Frontal cortex (tissue), 4 donors: ENCODE data around the gene PDZRN4. TPM values are rescaled to one million over a fixed set of nuclear protein-coding genes. Genes with fewer than 3 reads are reported as not detected.

Experiments
- DNase-seq, 2 donors: peaks; one replicate each; pipeline ENCODE4 v3.0.0; 2012; ENCODE audit warnings: low spot score in 2 of 2
- FAIRE-seq: peaks from 2 replicates; lab custom pipeline; 2012; peaks lifted over from hg19 to GRCh38; lab: Jason Lieb, UNC
- total RNA-seq: library from RNA; depleted of rRNA; stranded (reverse); fragments of >200 nt; gene quantifications from one replicate; pipeline ENCODE4 v1.2.3, GENCODE V29; 2014
- donor health status: control.
- donor health status: control.
- donor health status: control.

The PDZRN4 gene
- total RNA-seq, 1 donor from 2014 or later: 46.9 TPM

DNA sequence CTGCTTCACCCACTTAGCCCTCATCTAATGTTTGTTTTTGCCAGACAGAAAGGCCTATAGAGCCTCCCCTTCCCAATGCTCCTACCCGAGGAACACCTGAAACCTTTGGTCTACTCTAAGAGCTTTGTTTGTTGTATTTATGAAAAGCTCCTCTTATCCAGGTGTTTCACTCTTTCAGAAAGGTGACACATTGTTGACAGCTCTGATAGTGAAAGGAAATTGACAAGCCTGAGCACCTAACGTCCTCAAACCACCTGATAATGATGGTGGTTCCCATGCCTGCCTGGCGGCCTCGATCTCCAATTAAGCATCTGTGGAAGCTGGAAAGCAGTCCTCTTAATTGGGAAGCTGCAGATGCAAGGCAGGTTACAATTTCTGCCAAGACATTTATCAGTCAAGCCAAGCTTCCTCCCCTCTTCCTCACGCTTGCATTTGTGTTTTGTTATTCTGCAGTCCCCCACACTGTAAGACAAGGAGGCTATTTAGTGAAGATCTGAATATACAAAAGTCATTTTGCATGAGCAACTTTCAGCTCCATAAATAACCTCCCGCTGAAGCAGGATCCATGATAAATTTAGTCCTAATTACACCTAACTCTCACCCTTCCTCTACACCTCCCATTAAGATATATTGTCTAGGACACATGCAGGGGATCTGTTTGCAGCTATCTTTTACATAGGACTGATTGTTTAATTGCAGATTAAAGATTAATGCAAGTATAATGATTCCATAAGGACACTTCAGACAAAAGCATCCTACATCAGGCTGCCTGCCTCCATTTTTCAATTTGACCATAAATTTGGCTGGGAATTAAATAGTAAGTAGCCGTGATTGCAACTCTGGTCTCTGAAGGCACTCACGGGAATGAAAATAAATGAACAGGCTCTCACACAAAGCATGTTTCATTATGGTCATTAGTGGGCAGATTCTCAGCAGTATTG is 288.6 kb downstream of the PDZRN4 start:
- FAIRE-seq (no peak), DNase-seq (no peak)

DNA sequence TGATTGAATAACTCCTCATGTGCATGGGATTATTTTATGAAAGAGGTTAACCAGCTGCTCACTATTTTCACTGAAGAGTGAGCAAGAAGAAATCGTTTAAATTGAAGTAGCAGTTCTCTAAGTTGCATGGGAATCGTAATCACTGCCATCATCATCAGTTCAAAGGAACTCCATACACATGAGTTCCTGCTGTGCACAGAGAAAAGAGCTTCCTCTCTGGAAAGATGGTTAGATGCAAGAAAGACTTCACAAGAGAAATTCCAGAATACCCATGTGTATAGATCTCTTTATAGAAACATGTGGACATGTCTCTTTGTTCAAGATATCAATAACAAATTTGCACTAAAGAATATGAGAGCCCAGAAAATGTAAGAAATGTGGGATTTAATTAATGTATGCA is 291.3 kb downstream of the PDZRN4 start:
- FAIRE-seq: no peak
- no peak for DNase-seq

DNA sequence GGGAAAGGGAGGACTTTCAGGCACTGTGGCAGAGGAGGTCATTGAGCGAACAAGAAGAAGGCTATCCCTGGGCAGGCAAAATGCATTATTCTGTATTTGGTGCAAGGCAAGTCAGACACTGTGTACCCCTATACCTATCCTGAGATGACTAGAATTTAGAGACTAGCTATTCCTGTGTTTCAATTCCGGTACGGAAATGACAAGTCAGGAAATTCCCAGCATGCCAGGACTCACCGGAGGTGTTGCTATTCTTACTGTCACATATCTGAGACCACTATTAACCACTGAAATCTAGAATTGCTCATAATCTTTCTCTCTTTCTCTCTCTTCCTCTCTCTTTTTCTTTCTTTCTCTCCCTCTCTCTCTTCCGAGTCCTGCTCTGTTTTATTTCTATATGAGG is 297.1 kb downstream of the PDZRN4 start:
- FAIRE-seq: no peak

DNA sequence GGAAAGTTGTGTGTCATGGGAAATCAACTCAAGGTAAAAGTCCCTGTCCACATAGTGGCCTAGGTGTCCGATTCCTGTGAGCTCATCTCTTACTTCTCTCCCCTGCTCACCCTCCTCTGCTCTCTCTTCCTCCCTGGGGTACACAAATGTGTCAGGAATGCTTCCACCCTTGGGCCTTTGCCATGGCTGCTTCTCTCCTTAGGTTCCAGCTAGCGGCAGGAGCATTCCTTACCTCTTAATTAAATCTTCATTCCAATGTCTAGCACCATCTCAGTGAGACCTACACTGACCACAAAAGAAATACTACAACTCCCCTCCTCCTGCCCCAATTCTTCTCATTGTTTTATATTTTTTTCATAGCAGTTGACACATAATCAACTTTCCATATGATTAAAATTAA is 298.6 kb downstream of the PDZRN4 start:
- no peak for DNase-seq
- no peak for FAIRE-seq

More for the DNA sequence above, 297.1 kb downstream of the PDZRN4 start:
- DNase-seq: no peak

DNA sequence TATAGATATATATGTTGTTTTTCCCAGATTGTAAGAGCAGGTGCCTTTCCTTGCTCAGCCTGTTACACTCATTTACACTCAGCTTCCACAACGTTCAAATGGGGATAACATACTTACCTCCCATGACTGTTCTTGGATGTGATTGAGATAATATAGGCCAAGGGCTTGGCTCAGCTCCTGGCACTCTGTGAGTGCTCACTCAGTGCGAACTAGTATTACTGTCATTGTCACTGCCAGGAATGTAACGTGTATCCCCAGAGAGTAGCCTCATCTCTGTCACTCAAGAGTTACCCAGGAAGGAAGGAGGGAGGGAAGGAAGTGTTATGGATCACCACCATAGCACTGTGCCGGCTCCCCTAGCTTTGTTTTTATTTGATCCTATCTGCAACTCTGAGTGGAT is 307.9 kb downstream of the PDZRN4 start:
- FAIRE-seq: no peak
- DNase-seq: no peak

DNA sequence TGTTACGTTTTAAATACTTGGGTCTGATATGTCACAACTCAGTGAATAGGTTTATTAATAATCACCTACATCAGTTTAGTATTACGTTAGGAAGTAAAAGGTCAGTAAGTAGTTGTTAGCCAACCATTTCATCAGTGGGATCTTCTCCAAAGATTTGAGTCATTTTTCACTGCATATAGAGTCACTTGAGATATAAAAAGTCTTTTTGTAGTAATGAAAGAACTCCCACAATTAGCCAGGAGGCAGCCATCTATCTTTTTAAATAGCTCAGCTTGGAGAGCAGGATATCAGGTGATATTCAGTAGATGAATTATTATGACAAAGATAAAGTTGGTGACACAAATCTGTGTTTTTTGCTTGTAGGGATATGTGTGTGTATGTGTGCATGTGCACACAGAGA is 309.3 kb downstream of the PDZRN4 start:
- DNase-seq: no peak

DNA sequence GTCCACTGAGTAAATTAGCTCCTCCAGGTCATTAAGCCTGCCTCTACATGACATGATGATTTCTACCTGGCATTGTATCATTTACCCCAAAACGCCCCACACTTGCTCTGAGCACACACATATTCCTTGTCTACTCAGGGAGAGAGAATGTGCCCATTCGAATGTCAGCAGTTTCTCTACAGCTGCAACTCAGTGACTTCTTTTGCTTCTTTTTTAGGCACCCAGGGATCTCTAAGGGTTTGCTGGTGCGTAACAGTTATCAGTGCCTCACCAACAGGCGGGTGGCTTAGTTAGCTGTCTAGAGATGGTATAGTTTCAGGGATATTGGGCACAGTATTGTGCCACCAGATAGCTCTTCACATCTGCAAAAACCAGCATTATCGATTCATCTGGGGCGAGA is 316.9 kb downstream of the PDZRN4 start:
- DNase-seq: no peak
- no peak for FAIRE-seq

More for the DNA sequence above, 309.3 kb downstream of the PDZRN4 start:
- FAIRE-seq: no peak

DNA sequence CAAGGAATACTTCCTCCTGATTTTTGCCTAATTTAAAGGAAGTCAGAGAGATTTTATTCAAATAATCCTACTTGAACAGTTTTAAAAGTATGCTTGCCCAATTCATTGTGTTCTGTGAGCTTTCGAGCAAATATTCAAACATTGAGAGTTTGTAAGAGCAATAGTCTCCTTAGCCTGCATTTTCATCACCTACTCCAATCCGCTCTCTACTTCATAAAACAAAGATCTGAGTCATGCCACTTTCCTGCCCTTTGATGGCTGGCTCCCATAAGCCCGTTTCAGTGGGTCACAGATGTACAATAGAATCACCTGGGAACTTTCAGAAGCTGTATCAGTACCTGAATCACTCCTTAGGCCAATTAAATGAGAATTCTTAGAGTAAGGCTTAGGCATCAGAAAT is 319.2 kb downstream of the PDZRN4 start:
- FAIRE-seq (no peak), DNase-seq (no peak)

DNA sequence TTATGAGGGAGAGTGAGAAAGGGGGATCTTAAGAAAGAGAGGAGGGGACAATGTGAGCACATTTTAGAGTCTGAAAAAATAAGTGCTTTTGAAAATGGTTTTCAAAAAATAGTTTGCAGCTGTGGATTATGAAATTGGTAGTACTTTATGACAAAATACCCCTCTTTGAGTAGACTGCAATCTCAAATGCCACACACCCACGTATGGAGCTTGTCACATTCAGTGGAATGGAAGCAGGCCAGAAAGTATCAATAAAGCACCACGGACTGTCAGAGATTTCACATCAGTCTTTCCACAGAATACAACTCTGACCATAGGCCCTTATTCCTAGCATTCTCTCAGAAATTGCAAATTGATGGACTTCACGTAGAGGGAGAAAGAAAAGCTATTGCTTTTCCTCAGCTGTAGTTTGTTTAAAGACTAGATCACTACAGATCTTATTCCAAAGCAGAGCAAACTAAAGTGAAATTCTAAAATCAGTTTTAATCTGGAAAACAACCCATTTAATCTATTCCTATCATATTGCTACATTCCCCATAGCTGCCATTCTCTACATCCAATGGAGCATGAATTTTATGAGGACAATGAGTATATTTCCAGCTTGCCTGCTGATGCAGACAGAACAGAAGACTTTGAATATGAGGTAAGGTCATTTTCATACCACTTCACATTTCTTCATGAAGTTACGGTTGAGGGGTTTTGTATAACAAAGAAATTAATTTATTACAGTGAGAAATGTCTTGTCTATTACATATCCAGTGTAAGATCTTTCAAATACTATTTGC is 321.3 kb downstream of the PDZRN4 start:
- no peak for DNase-seq
- no peak for FAIRE-seq

DNA sequence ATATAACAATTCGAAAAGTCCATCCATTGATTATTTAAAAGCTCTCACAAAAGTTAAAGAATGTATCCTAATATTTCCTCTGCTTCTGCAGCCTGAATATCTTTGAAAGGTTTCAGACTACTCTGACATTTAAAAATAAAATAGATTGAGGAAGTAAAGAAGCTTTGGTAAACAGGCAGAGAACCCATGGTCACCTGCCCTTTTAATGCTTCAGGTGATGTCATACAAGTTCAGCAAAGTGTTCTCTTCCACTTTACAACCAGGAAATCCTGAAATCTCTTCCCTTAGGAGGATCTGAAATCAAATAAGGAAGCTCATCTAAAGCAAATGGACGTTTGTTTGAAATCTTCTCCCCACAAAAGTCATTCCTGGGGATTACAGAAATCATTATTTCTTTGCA is 322.4 kb downstream of the PDZRN4 start:
- no peak for FAIRE-seq

DNA sequence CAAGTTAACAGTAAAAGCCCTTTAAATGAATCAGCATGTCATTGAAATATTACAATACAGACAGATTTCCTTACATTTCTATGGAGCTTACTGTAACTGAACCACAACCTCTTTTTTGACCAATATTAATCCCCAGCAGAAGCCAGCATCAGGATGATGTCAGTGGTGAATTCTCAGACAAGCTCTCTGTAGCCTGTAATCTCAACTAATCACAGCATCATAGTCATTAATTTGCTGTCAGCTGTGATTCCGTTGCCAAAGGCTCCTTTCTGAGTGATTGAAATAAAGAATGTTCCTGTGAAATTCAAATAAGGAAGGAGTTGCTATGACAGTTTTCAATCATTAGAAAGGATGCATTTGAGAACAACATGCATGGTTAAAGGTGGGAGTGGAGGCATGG is 323.1 kb downstream of the PDZRN4 start:
- DNase-seq (no peak), FAIRE-seq (no peak)

More for the DNA sequence above, 322.4 kb downstream of the PDZRN4 start:
- DNase-seq: no peak

DNA sequence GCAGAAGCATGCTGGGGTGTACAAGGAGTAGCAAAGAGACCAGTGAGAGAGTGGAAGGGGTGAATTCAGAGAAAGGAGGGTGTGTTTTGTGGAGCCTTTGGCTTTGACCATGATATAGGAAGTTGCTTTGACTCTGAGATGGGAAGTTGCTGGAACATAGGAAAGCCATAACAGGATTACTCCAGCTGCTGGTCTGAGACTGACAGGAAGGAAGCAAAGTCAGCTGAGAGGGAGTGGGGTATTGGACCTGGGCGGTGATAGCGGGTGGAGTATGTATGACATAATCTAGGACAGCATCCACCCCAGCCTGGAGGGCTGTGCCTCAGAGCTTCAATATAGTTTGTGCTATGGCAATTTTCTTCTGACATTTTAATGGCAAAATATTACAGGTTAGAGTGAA is 324.4 kb downstream of the PDZRN4 start:
- no peak for FAIRE-seq
- no peak for DNase-seq

DNA sequence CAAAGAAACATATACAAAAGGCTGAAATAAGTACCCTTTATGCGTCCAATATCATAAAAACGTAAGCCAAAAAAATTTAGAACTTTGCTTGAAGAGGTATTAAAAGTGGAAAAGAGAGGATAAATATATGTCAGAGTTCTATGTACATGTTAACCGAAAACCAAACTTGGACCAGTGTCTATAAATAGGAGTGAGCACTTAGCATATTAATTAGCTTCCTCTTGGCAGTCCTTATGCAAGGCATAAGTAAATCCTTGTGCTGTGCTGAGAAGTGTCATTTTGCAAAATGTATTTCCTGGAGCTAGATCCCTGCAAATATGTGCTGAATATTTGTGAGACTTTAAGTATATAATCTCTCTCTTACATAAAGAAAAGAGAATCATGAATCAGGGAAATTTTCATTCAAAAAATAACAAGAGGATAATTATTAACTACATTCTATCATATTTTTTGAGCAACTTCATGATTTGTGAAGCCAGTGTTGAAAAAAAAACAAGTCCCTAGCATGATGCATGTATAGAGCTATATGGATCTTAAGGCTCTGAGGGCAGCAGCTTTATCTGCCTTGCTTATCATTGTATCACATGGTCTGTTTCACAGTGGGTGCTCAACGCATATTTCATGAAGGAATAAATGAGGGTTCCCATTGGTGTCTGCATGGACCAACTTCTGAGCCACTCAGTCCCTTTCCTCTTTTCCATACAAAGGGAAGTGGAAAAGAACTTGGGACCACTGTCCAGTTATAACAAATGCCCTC is 326.1 kb downstream of the PDZRN4 start:
- FAIRE-seq (no peak), DNase-seq (no peak)

DNA sequence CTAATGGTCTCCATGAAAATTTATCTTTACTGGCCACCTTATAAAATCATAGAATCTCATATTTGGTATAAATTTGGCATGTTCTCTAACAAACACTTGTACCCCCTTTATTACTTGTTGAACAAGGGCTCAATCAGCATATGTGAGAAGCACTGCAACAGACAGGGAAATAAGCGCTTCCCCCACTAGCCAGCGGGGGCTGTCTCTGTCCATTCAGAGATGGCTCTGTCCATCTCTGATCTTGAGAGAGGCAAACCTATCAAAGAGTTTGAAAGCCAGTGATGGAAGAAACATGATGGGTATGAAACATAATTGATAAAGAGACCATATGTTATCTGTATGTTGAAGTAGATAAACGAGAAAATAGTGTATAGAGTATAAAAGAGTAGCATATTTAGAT is 326.8 kb downstream of the PDZRN4 start:
- FAIRE-seq: no peak

DNA sequence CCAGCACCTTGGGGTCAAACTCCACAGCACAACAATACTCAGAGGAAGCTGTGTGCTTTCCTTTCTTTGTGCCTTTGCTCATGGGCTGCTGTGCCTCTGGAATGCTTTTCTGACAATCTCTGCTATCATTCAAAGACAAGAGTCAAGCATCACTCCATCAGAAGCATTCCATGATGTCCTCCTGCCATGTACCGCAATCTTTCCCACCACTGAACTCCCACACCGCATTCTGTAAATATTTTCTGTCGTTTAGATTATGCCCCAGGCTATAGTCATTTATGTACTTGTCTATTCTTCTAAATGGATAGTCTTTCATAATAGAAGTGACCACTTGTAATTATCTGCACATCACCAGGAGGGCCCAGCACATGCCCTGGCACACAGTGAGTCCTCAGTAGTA is 327.8 kb downstream of the PDZRN4 start:
- DNase-seq: no peak
- FAIRE-seq: no peak

More for the DNA sequence above, 326.8 kb downstream of the PDZRN4 start:
- DNase-seq: no peak

DNA sequence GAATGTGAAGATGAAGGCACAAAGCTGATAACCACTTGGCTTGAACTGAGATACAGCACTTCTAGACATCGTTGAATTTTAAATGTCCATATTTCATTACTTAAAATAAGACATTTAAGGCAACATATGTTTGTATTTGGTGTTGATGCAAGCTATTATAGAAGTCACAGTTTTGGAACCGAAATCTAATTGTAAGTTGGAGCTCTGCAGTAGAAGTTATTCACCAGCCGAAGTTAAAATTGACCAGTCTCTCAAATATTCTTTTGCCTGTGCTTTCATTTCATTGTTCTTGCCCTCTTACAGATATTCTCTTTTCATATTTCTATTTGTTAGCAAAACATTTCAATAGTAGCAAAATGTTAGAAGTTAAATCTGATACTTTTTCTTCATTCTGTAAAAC is 332.7 kb downstream of the PDZRN4 start:
- FAIRE-seq (no peak), DNase-seq (no peak)

DNA sequence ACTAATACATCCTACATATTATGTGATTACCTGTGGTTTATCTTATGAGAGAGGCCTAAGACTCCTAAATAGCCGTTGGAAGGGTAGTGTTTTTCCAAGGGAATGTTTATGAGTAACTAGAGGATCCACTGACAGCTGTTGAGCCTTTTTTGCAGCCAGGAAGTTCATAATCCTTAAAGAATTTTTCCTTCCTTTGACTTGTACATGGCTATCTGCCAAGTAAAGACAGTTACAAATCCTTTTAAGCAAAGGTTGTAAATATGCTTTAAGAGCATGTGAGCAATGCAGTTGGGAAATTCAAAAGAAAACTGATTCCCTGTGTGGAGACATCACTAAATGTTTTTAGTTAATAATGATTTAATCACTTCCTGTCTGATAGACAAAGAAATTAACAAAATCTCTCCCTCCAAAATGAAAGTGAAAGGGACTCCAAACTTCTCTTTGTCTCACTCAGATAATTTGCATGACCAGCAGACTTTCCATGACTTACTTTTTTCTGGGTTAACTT is 333.8 kb downstream of the PDZRN4 start:
- DNase-seq: no peak

DNA sequence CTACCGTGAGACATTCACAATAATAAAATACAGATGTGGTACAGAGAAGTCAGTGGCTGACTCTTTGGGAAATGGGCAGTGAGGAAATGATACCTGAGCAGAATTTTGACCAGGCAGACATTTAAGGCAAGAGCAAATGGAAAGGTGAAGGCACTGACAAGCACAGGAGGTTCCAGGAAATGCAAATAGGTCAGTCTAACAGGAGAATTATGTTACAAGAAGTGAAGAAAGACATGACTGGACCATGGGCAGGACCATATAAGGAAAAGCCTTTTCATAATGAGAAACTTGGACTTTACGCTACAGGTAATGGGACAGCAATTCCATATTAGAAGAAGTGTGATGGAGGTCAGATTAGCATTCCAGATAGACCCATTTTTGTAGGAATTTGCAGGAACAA is 338.9 kb downstream of the PDZRN4 start:
- DNase-seq: no peak
- FAIRE-seq: no peak

More for the DNA sequence above, 333.8 kb downstream of the PDZRN4 start:
- no peak for FAIRE-seq

DNA sequence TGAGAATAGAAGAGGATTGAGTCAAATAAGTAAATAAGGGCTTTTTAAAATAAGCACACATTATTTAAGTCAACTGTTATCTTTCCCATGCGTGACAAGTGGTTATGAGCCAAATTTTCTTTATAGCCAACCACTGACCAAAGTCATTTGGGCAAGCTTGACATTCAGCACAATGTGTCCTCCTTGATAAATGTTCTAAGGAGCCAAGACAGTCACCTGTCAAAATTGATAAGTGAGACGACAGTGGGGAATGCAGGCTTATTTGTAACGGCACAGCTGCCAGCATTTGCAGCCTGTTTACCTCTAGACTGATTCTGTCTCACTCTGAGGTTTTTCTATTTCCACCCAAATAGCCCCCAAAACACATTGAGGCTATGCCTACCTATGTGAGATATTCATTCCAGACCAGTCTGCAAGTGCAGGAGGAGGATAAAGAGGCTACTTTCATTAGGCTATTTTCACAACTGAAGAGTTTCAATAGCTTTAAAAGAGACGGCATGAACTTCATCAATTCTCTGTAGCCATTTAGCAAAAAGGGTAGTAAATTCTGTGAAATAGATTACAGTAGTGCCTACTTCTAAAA is 339.5 kb downstream of the PDZRN4 start:
- FAIRE-seq: no peak
- no peak for DNase-seq

DNA sequence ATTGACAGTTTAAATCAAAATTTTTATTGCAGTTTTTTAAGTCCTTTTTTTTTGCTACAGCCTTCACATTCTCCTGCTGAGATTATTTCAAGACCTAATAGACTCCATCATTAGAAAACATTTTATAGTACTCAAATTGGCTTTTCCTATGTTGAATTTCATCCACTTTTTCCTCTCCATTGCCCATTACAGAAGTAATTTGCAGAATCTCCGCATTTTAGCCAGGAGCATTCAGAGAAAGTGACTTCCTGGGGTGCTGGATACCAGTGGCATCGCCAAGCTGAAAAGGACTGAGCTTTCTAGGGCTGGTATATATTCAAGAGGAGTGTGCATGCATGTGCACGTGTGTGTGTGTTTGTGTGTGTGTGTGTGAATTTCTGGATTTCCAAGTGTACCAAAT is 340.8 kb downstream of the PDZRN4 start:
- FAIRE-seq (no peak), DNase-seq (no peak)
